A673 (cell line): ENCODE results near the gene FLT3. TPM values are rescaled to one million over a fixed set of nuclear protein-coding genes. Genes with fewer than 3 reads are reported as not detected.
"Not testable (repeated sequence)": the region's sequence is repeated elsewhere in the genome, so short reads cannot be mapped to it uniquely, and the experiment has no call there.

Source experiments
- BruUV-seq: library from RNA; stranded (reverse); fragments of 400-500 nt; replicated peaks from 2 replicates; lab custom pipeline; 2021; lab: Mats Ljungman, UMichigan
- CTCF ChIA-PET: fragments of 300-600 bp; sonication (Branson Sonifier 250); formaldehyde crosslinking; loops from one replicate; lab custom pipeline; 2022; ENCODE audit warnings: antibody characterized with exemption; lab: Charles Lee
- POLR2A ChIA-PET: fragments of 300-600 bp; sonication (Branson Sonifier 250); formaldehyde crosslinking; loops from one replicate; lab custom pipeline; 2022; ENCODE audit warnings: antibody characterized with exemption; ENCODE audit not compliant: low non-redundant PET; lab: Charles Lee
- DNase-seq: peaks from one replicate; pipeline ENCODE4 v3.0.0-alpha.2; 2015; ENCODE audit warnings: low spot score
- H3K27ac ChIP-seq: fragments of 200-600 bp; sonication (generic); 2 replicates; pipeline ENCODE4 v1.5.1; 2016; ENCODE audit warnings: mixed run types, low read depth, mild to moderate bottlenecking, mixed read lengths, antibody characterized with exemption, low read length; ENCODE audit not compliant: poor library complexity, severe bottlenecking
- H3K27me3 ChIP-seq: fragments of 200-600 bp; sonication (generic); replicated peaks from 2 replicates; pipeline ENCODE4 v1.6.1; 2017; ENCODE audit warnings: mixed run types, low read depth, mild to moderate bottlenecking, mixed read lengths, antibody characterized with exemption, low read length; ENCODE audit not compliant: insufficient read depth, poor library complexity
- H3K36me3 ChIP-seq: fragments of 200-600 bp; sonication (generic); 2 replicates; pipeline ENCODE4 v1.6.1; 2016; ENCODE audit warnings: mixed run types, mild to moderate bottlenecking, mixed read lengths, antibody characterized with exemption, low read length; ENCODE audit not compliant: insufficient read depth, poor library complexity, severe bottlenecking
- H3K4me1 ChIP-seq: fragments of 200-600 bp; sonication (generic); 2 replicates; pipeline ENCODE4 v1.6.1; 2017; ENCODE audit warnings: mixed run types, mild to moderate bottlenecking, mixed read lengths, antibody characterized with exemption, low read length; ENCODE audit not compliant: insufficient read depth, poor library complexity, severe bottlenecking
- H3K4me3 ChIP-seq: fragments of 200-600 bp; sonication (generic); 2 replicates; pipeline ENCODE4 v1.5.1; 2016; ENCODE audit warnings: low read depth, mixed run types, mild to moderate bottlenecking, mixed read lengths, low read length; ENCODE audit not compliant: poor library complexity, severe bottlenecking
- H3K9me3 ChIP-seq: fragments of 200-600 bp; sonication (generic); 2 replicates; pipeline ENCODE4 v1.6.1; 2016; ENCODE audit warnings: mixed run types, low read depth, mild to moderate bottlenecking, mixed read lengths, antibody characterized with exemption, low read length; ENCODE audit not compliant: poor library complexity, severe bottlenecking
- CTCF ChIP-seq: fragments of 300-800, 200-600 bp; sonication (generic); conservative IDR thresholded peaks from 2 replicates; pipeline ENCODE4 v1.5.1; 2017; ENCODE audit warnings: low read depth, mild to moderate bottlenecking, antibody characterized with exemption, low read length, moderate library complexity, mixed read lengths
- EZH2 ChIP-seq: fragments of 200-600 bp; sonication (generic); IDR thresholded peaks from 2 replicates; pipeline ENCODE4 v1.6.1; 2017; ENCODE audit warnings: borderline replicate concordance, low read depth, mild to moderate bottlenecking, mixed read lengths, antibody characterized with exemption, low read length; ENCODE audit not compliant: poor library complexity, severe bottlenecking
- intact Hi-C: fragments of 100-400 bp; cut with micrococcal nuclease; formaldehyde crosslinking; loops from one replicate; pipeline ENCODE4 v1.10.0; 2022; ENCODE audit not compliant: unreplicated experiment
- total RNA-seq: library from RNA; stranded (reverse); gene quantifications from 2 replicates; pipeline ENCODE4 v1.2.3, GENCODE V29; 2021

FLT3 gene
- total RNA-seq, 1 experiment from 2014 or later: 0.15 TPM

DNA sequence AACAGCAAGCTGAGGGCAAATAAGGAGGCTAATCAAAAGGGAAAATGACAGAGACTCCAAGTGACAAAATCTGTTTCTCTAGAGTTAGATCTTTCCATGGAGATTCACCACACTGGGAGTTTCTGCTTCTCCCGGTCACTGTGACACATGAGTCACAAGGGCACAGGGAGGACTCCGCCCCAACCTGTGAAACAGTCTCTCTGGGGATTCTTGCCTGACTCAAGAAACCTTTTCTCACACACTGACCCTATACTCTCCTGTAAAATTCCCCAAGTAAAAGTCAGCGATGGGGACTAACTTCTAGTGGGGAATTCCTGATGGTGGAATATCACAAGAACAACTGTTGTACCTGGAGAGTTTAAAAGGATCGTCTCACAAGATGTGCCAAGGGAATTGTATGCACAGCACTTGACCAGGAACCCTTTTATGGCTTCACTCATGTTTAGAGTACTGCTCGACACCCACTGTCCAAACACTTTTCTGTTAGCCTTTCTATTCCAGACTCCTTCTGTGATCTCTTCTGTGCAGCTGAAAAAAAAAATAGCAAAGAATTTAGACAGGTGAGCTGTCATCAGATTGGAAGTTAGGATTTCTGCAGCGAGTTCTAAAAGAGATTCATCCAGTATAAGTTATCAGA, 65.1 kb downstream of the FLT3 start:
- Histone ChIP-seq H3K27me3 (no peaks in the 10 kb centered on the region), H3K4me1 (no peaks in the 10 kb centered on the region), H3K36me3 (no peaks in the 10 kb centered on the region), H3K27ac (no peak overlapping the region), H3K4me3 (no peak overlapping the region), H3K9me3 (peaks cover 6% of the 10 kb centered on the region)
- POLR2A ChIA-PET: no interaction called here
- intact Hi-C loops: no loop called here
- TF ChIP-seq CTCF: no peak
- no peak for TF ChIP-seq EZH2
- no peak for DNase-seq
- CTCF ChIA-PET: no interaction called here
- no TSS peak for BruUV-seq

GRCh38 chr13:28033894-28034655, 66.3 kb downstream of the FLT3 start:
- TF ChIP-seq EZH2 (no peak), CTCF (no peak)
- no peaks in the 10 kb centered on the region for H3K27me3 ChIP-seq
- ChIA-PET CTCF (no interaction called here), POLR2A (no interaction called here)
- H3K36me3 ChIP-seq: no peaks in the 10 kb centered on the region
- intact Hi-C loops: no loop called here
- DNase-seq: no peak
- H3K9me3 ChIP-seq: peaks cover 6% of the 10 kb centered on the region
- no TSS peak for BruUV-seq
- no peaks in the 10 kb centered on the region for H3K4me1 ChIP-seq
- no peak overlapping the region for H3K27ac ChIP-seq
- H3K4me3 ChIP-seq: no peak overlapping the region

DNA sequence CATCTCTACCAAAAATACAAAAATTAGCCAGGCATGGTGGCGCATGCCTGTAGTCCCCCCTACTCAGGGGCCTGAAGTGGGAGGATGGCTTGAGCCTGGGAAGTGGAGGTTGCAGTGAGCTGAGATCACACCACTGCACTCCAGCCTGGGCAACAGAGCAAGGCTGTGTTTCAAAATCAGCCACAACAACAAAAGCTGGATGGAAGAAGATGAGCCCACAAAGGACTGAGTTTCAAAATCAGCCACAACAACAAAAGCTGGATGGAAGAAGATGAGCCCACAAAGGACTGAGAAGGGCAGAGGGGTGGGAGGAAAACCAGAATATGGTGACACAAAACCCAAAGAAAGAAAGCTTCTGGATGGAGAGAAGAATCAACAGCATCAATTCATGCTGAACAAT, 67.9 kb downstream of the FLT3 start:
- H3K4me3 ChIP-seq, POLR2A ChIA-PET, H3K36me3 ChIP-seq, H3K27ac ChIP-seq, H3K9me3 ChIP-seq, BruUV-seq, H3K27me3 ChIP-seq, CTCF ChIA-PET, DNase-seq, H3K4me1 ChIP-seq, intact Hi-C loops: not testable (repeated sequence)
